Astrocyte (in vitro differentiated cells and primary cell): Measurements from ENCODE around the gene MFSD11. TPM values are rescaled to one million over a fixed set of nuclear protein-coding genes. Genes with fewer than 3 reads are reported as not detected.

ENCODE experiments used
- DNase-seq: peaks from one replicate; pipeline ENCODE4 v3.0.0-alpha.2; 2010; ENCODE audit warnings: low read depth
- FAIRE-seq: peaks from 2 replicates; lab custom pipeline; 2011; peaks lifted over from hg19 to GRCh38; lab: Jason Lieb, UNC
- H2AFZ ChIP-seq: 2 replicates; pipeline ENCODE4 v1.6.0; 2012; ENCODE audit warnings: low read depth, low read length, inconsistent platforms
- H3K27ac ChIP-seq: 2 replicates; pipeline ENCODE4 v1.5.1; 2011; ENCODE audit warnings: low read depth, low read length, inconsistent platforms
- H3K27me3 ChIP-seq: 2 replicates; pipeline ENCODE4 v1.6.0; 2011; ENCODE audit warnings: low read length, inconsistent platforms; ENCODE audit not compliant: insufficient read depth
- H3K36me3 ChIP-seq: 2 replicates; pipeline ENCODE4 v1.5.1; 2011; ENCODE audit warnings: low read length, inconsistent platforms; ENCODE audit not compliant: insufficient read depth
- H3K4me1 ChIP-seq: 2 replicates; pipeline ENCODE4 v1.5.1; 2011; ENCODE audit warnings: low read length, inconsistent platforms; ENCODE audit not compliant: insufficient read depth
- H3K4me2 ChIP-seq: 2 replicates; pipeline ENCODE4 v1.6.0; 2012; ENCODE audit warnings: low read length, inconsistent platforms
- H3K4me3 ChIP-seq: 2 replicates; pipeline ENCODE4 v1.5.1; 2011; ENCODE audit warnings: low read depth, mild to moderate bottlenecking, low read length, inconsistent platforms; ENCODE audit not compliant: insufficient read depth
- H3K79me2 ChIP-seq: 2 replicates; pipeline ENCODE4 v1.6.0; 2012; ENCODE audit warnings: mild to moderate bottlenecking, low read length, inconsistent platforms; ENCODE audit not compliant: insufficient read depth
- H3K9ac ChIP-seq: 2 replicates; pipeline ENCODE4 v1.6.0; 2012; ENCODE audit warnings: mild to moderate bottlenecking, low read length, inconsistent platforms
- H3K9me3 ChIP-seq: 2 replicates; pipeline ENCODE4 v1.5.1; 2012; ENCODE audit warnings: low read depth, mild to moderate bottlenecking, low read length, inconsistent platforms; ENCODE audit not compliant: insufficient read depth
- H4K20me1 ChIP-seq: 2 replicates; pipeline ENCODE4 v1.6.0; 2012; ENCODE audit warnings: low read length, inconsistent platforms; ENCODE audit not compliant: insufficient read depth
- H3K27ac Mint-ChIP-seq: one replicate; pipeline ENCODE4 v1.8.0; 2021; ENCODE audit warnings: mild to moderate bottlenecking, mixed read lengths; ENCODE audit not compliant: unreplicated experiment
- H3K27me3 Mint-ChIP-seq: one replicate; pipeline ENCODE4 v1.8.0; 2021; ENCODE audit warnings: low read depth, mixed read lengths; ENCODE audit not compliant: unreplicated experiment
- H3K36me3 Mint-ChIP-seq: one replicate; pipeline ENCODE4 v1.8.0; 2021; ENCODE audit warnings: low read depth, mixed read lengths; ENCODE audit not compliant: unreplicated experiment
- H3K4me1 Mint-ChIP-seq: one replicate; pipeline ENCODE4 v1.8.0; 2021; ENCODE audit warnings: low read depth, mixed read lengths; ENCODE audit not compliant: unreplicated experiment
- H3K4me3 Mint-ChIP-seq: one replicate; pipeline ENCODE4 v1.8.0; 2021; ENCODE audit warnings: mild to moderate bottlenecking, moderate library complexity, mixed read lengths; ENCODE audit not compliant: unreplicated experiment
- H3K9me3 Mint-ChIP-seq: one replicate; pipeline ENCODE4 v1.8.0; 2021; ENCODE audit warnings: mild to moderate bottlenecking, mixed read lengths; ENCODE audit not compliant: unreplicated experiment
- CTCF ChIP-seq: IDR thresholded peaks from 2 replicates; pipeline ENCODE4 v1.5.1; 2011; ENCODE audit warnings: low read depth, mild to moderate bottlenecking, inconsistent platforms, low read length, moderate library complexity; ENCODE audit not compliant: insufficient read depth
- EZH2 ChIP-seq: IDR thresholded peaks from 2 replicates; pipeline ENCODE4 v1.6.1; 2012; ENCODE audit warnings: mild to moderate bottlenecking, low read length, inconsistent platforms; ENCODE audit not compliant: insufficient read depth
- total RNA-seq: library from RNA; stranded (reverse); gene quantifications from 2 replicates; pipeline ENCODE4 v1.2.1, GENCODE V29; 2021

MFSD11 gene
- total RNA-seq, 1 donor from 2014 or later, result 20.9 TPM

DNA sequence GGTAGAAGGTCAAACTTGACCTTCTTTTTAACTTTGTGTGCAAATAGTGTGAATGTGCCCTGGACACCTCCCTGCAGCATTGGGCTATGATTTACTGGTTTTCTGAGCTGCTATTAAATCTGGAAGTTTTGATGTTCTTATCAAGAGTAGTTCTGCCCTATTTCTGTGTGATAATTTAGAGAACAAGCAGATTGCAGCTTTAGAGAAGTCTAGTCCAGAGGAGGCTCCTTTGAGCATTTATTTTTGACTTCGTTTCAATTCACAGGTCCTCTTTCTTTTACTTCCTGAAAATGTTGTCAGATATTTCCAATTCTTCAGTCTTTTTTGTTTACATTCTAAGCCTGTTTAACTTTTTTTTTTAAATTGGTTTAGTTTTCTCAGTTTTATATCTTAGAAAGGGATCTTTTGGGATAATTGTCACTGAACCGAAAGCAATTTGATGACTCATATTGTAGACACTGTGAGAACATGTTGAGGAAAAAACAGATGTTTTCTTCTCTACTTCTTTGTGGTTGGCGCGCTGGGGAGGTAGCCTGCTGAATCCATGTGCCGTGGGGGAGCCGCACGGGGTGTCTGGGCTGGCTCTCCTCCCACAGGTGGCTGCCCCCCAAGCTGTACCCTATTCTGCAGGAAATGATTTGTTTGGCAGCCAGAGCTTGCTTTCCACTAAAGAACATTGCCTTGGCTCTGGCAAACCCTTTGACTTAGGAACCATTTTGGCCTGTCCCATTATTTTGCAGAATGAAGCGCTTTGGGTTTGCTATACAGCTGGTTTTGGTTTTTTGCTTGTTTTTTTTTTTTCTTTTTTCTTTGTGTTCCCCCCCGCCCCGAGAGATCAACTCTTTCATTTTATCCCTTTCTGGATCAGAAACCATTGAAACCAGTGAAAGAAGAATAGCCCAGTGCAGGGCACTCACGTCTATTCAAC lies 53.4 kb downstream of the MFSD11 start:
- peak overlapping the region; percentile 69 for H3K4me3 Mint-ChIP-seq
- Histone ChIP-seq H3K9me3 (no peaks in the 10 kb centered on the region), H3K9ac (peak overlapping the region; percentile 15), H3K27me3 (no peaks in the 10 kb centered on the region), H4K20me1 (no peaks in the 10 kb centered on the region), H3K4me2 (peak overlapping the region; percentile 79), H3K4me1 (peaks cover 3% of the 10 kb centered on the region), H3K36me3 (no peaks in the 10 kb centered on the region), H2AFZ (no peak overlapping the region), H3K27ac (peak overlapping the region; percentile 20), H3K4me3 (peak overlapping the region; percentile 12), H3K79me2 (no peaks in the 10 kb centered on the region)
- no peak for FAIRE-seq
- TF ChIP-seq EZH2 (no peak), CTCF (no peak)
- peaks cover 1% of the 10 kb centered on the region for H3K36me3 Mint-ChIP-seq
- H3K9me3 Mint-ChIP-seq, result no peaks in the 10 kb centered on the region
- H3K27ac Mint-ChIP-seq, result peak overlapping the region; percentile 56
- H3K27me3 Mint-ChIP-seq, result no peaks in the 10 kb centered on the region
- DNase-seq, result peak; percentile 75
- H3K4me1 Mint-ChIP-seq, result peaks cover 22% of the 10 kb centered on the region

DNA sequence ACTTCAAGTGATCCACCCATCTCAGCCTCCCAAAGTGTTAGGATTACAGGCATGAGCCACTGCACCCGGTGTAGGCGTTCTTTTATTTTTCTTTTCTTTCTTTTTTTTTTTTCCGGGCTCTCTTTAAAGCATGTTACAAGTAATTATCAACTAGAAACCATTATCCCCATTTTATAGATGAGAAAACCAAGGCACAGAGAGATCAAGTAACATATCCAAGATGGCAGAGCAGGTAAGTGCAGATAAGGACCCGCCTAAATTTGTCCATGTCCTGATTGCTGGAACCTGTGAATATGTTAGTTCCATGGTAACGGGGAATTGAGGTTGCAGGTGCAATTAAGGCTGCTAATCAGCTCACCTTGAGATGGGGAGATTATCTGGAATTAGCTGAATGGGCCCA lies 54.4 kb downstream of the MFSD11 start:
- TF ChIP-seq EZH2, result no peak
- TF ChIP-seq CTCF, result no peak
- H3K9me3 ChIP-seq, result no peaks in the 10 kb centered on the region
- Mint-ChIP-seq H3K36me3 (peaks cover 1% of the 10 kb centered on the region), H3K4me1 (peaks cover 23% of the 10 kb centered on the region), H3K27ac (no peak overlapping the region), H3K9me3 (no peaks in the 10 kb centered on the region), H3K4me3 (peak overlapping the region; percentile 31), H3K27me3 (no peaks in the 10 kb centered on the region)
- no peaks in the 10 kb centered on the region for H3K79me2 ChIP-seq
- peaks cover 3% of the 10 kb centered on the region for H3K4me1 ChIP-seq
- H3K36me3 ChIP-seq, result no peaks in the 10 kb centered on the region
- H3K27ac ChIP-seq, result no peak overlapping the region
- H3K9ac ChIP-seq, result no peak overlapping the region
- no peak overlapping the region for H2AFZ ChIP-seq
- H3K4me3 ChIP-seq, result no peak overlapping the region
- DNase-seq (no peak), FAIRE-seq (no peak)
- H3K27me3 ChIP-seq, result no peaks in the 10 kb centered on the region
- no peak overlapping the region for H3K4me2 ChIP-seq
- no peaks in the 10 kb centered on the region for H4K20me1 ChIP-seq

- Histone ChIP-seq H3K4me1 (peaks cover 3% of the 10 kb centered on the region), H3K4me2 (no peak overlapping the region), H3K27me3 (no peaks in the 10 kb centered on the region), H4K20me1 (no peaks in the 10 kb centered on the region), H3K9me3 (no peaks in the 10 kb centered on the region), H3K27ac (no peak overlapping the region), H3K79me2 (no peaks in the 10 kb centered on the region), H2AFZ (no peak overlapping the region), H3K36me3 (no peaks in the 10 kb centered on the region), H3K4me3 (no peak overlapping the region), H3K9ac (no peak overlapping the region)
- Mint-ChIP-seq H3K27ac (no peak overlapping the region), H3K27me3 (no peaks in the 10 kb centered on the region), H3K4me3 (no peak overlapping the region), H3K4me1 (peaks cover 22% of the 10 kb centered on the region), H3K36me3 (peaks cover 1% of the 10 kb centered on the region), H3K9me3 (no peaks in the 10 kb centered on the region)
- TF ChIP-seq CTCF (peak; percentile 47), EZH2 (no peak)
- no peak for FAIRE-seq
- peak; percentile 6 for DNase-seq
These were observed 55.9 kb downstream of the MFSD11 start for GRCh38 chr17:76793775-76794174.
